Subcutaneous adipose tissue (tissue), 4 donors: ENCODE measurements around the gene SLF2. TPM values are rescaled to one million over a fixed set of nuclear protein-coding genes. Genes with fewer than 3 reads are reported as not detected.

Source experiments
- CTCF ChIP-seq: fragments of 450-650 bp; IDR thresholded peaks from one replicate; pipeline ENCODE4 v1.5.1; 2016; ENCODE audit warnings: low read depth, mild to moderate bottlenecking, control low read depth, antibody characterized with exemption, moderate library complexity
- total RNA-seq, 4 donors: library from RNA; depleted of rRNA; stranded (reverse); fragments of >200 nt; gene quantifications; one replicate each; pipeline ENCODE4 v1.1.0, GENCODE V29; 2016

The SLF2 gene
- total RNA-seq, 4 donors from 2014 or later, result 24.9 to 32.6 (median 28.5) TPM

DNA sequence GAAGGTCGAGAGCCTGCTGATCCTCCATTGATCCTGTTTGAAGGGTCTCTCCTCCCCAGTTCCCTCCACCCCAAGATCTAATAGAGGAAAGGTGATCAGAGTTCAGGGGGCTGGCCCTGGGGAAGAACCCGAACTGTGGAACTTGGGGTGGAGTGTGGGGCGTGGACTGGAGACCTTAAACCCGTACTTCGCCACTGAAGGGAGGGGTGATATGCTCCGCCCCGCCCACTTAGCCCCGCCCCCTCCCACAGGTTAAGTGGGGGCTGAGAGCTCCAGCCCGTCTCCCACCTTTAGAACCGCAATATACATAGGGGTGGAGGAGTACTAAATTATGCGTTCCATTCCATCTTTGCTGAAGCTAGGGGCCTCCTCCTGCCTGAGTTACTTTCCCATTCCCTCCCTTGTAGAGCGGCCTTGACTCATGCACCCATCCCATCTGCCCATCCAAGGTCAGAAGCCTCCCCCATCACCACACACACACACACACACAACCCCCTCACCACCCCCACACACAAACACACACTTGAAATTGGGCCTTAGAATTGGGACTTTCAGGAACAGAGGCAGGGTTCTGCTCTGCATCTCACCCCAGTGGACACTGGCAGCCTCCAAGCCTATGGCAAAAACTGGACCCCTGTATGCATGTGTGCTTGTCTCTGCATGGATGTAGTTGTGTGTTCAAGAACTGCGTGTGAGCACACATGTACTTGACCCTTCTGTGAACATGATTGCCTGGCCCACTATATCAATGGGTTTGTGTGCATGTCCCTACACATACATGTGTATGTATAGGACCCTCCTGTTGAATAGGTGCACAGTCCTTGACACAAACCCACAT lies 57.5 kb downstream of the SLF2 start:
- no peak for TF ChIP-seq CTCF

DNA sequence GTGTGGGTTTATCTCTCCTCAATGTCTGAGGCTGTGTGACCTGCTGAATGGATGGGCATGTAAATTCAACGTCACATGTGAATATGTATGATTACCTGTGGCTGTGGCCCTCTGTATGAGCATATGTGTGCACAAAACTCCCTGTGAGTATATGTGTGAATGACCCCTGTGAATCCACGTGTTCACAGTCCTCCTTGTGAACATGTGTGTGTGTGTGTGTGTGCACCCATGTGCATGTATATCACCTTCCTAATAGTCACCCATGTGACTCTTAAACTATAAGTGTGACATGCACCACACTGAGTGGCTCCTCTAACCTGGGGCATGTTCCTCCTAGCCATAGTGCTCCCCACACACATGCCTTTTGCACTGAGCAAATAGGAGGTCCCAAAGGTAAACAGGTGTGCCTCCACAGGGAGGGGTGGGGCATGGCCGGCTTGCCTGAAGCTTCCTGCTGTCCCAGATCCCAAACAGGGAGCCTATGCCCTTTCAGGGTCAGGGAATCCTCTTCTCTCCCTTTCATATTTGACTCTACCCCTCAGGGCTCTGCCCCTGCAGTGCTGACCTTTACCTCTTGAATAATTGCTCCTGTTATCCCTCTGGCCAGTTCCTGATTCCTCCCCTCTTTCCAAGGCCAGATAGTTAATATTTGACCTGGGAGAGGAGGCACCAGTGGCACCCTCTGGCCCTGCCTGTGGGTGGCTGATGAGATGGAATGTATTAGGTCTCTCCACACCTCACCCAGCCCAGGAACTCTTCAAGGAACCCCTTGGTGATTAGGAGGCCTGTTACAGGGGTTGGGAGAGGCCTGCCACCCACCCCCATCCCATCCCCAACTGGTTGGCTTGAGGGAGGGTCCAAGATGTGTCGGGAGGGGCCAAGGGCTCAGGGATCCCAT lies 58.4 kb downstream of the SLF2 start:
- no peak for TF ChIP-seq CTCF

- no peak for TF ChIP-seq CTCF
Measured at GRCh38 chr10:100972115-100972903, 59.5 kb downstream of the SLF2 start.

DNA sequence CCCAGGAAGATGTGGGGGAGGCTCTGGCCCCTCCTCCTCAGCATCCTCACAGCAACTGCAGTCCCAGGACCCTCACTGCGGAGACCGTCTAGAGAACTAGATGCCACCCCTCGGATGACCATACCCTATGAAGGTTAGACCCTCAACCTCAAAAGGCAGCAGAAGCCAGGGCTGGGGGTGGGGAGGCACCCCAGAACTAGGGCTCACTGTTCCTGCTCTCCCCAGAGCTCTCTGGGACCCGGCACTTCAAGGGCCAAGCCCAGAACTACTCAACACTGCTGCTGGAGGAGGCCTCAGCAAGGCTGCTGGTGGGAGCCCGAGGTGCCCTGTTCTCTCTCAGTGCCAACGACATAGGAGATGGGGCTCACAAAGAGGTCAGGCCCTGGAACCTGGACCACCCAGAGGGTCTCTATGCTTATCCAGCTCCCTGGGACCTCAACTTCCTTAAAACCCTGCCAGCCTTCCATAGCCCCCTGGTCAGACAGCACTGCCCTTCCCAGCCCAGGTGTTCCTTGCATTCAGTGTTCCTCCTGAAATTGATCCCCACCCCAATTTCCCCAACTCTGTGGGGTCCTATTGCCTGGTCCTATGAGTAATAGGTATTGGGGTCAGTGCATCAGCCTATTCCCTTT lies 60.3 kb downstream of the SLF2 start:
- no peak for TF ChIP-seq CTCF

- TF ChIP-seq CTCF, result no peak
Measured at GRCh38 chr10:100976906-100977305, 64.1 kb downstream of the SLF2 start.

GRCh38 chr10:100977436-100977835 lies 64.7 kb downstream of the SLF2 start:
- no peak for TF ChIP-seq CTCF
